GM23338 (cell line): Measurements from ENCODE around the gene ASB2. TPM values are rescaled to one million over a fixed set of nuclear protein-coding genes. Genes with fewer than 3 reads are reported as not detected.

Experiments
- ATAC-seq: fragments of 200-7000 bp; cut with Tn5 transposase; 3 replicates; pipeline ENCODE4 v1.9.1; 2020
- DNase-seq: peaks from one replicate; pipeline ENCODE4 v3.0.0-alpha.2; 2015; ENCODE audit warnings: low spot score
- H2AFZ ChIP-seq: fragments of 200-600 bp; sonication (generic); 2 replicates; pipeline ENCODE4 v1.8.0; 2016; ENCODE audit warnings: antibody characterized with exemption, mild to moderate bottlenecking, moderate library complexity
- H3F3A ChIP-seq: fragments of 200-600 bp; sonication (generic); replicated peaks from 2 replicates; pipeline ENCODE4 v1.8.0; 2017; ENCODE audit warnings: antibody characterized with exemption, mixed run types, low read depth
- H3K27ac ChIP-seq: fragments of 200-600 bp; sonication (generic); 2 replicates; pipeline ENCODE4 v1.6.1; 2016; ENCODE audit warnings: low read depth
- H3K27me3 ChIP-seq: fragments of 200-600 bp; sonication (generic); 2 replicates; pipeline ENCODE4 v1.8.0; 2016; ENCODE audit warnings: mild to moderate bottlenecking, mixed run types, moderate library complexity; ENCODE audit not compliant: insufficient read depth
- H3K36me3 ChIP-seq: fragments of 200-600 bp; sonication (generic); 2 replicates; pipeline ENCODE4 v1.8.0; 2016; ENCODE audit warnings: mild to moderate bottlenecking; ENCODE audit not compliant: insufficient read depth
- H3K4me1 ChIP-seq: fragments of 200-600 bp; sonication (generic); 2 replicates; pipeline ENCODE4 v1.8.0; 2016; ENCODE audit warnings: mild to moderate bottlenecking, moderate library complexity; ENCODE audit not compliant: insufficient read depth
- H3K4me2 ChIP-seq: fragments of 200-600 bp; sonication (generic); 2 replicates; pipeline ENCODE4 v1.7.1; 2017; ENCODE audit warnings: mixed run types
- H3K4me3 ChIP-seq: fragments of 200-600 bp; sonication (generic); 2 replicates; pipeline ENCODE4 v1.6.1; 2016; ENCODE audit warnings: mixed run types
- H3K79me2 ChIP-seq: fragments of 200-600 bp; sonication (generic); replicated peaks from 2 replicates; pipeline ENCODE4 v1.8.0; 2017; ENCODE audit warnings: mild to moderate bottlenecking; ENCODE audit not compliant: insufficient read depth
- H3K9me2 ChIP-seq: fragments of 200-600 bp; sonication (generic); 2 replicates; pipeline ENCODE4 v1.8.0; 2017; ENCODE audit not compliant: insufficient read depth
- H4K20me1 ChIP-seq: fragments of 200-600 bp; sonication (generic); replicated peaks from 2 replicates; pipeline ENCODE4 v1.8.0; 2017; ENCODE audit warnings: mild to moderate bottlenecking; ENCODE audit not compliant: insufficient read depth
- H3K27ac Mint-ChIP-seq: 2 replicates; pipeline ENCODE4 v1.8.0; 2020; ENCODE audit warnings: inconsistent platforms, mild to moderate bottlenecking, moderate library complexity, mixed read lengths
- H3K27me3 Mint-ChIP-seq: 3 replicates; pipeline ENCODE4 v1.8.0; 2022; ENCODE audit warnings: low read depth, mild to moderate bottlenecking, moderate library complexity, mixed read lengths, inconsistent platforms; ENCODE audit not compliant: insufficient read depth, poor library complexity
- H3K36me3 Mint-ChIP-seq: 3 replicates; pipeline ENCODE4 v1.8.0; 2021; ENCODE audit warnings: low read depth, mild to moderate bottlenecking, inconsistent platforms, moderate library complexity, mixed read lengths
- H3K4me1 Mint-ChIP-seq: 3 replicates; pipeline ENCODE4 v1.8.0; 2020; ENCODE audit warnings: mild to moderate bottlenecking, inconsistent platforms, mixed read lengths
- H3K4me3 Mint-ChIP-seq: 3 replicates; pipeline ENCODE4 v1.8.0; 2021; ENCODE audit warnings: moderate library complexity, mild to moderate bottlenecking, inconsistent platforms, mixed read lengths
- H3K9me3 Mint-ChIP-seq: 3 replicates; pipeline ENCODE4 v1.8.0; 2020; ENCODE audit warnings: moderate library complexity, mild to moderate bottlenecking, inconsistent platforms, mixed read lengths
- CREB1 ChIP-seq: fragments of 250-450 bp; sonication (Bioruptor Pico); IDR thresholded peaks from 2 replicates; pipeline ENCODE4 v1.5.0; 2020; ENCODE audit warnings: low read depth, mild to moderate bottlenecking, moderate library complexity
- CTCF ChIP-seq, 2 experiments: fragments of 200-600 bp in 1 of 2; sonication (generic) in 1 of 2; conservative IDR thresholded peaks; 2 replicates each; pipeline versions ENCODE4 v1.5.1 to v1.6.1; 2016 to 2017; ENCODE audit warnings: antibody characterized with exemption in 2 of 2, low read depth in 2 of 2, mild to moderate bottlenecking in 2 of 2, moderate library complexity in 1 of 2
- ETS1 ChIP-seq: IDR thresholded peaks from 2 replicates; pipeline ENCODE4 v1.6.1; 2016; ENCODE audit warnings: antibody characterized with exemption
- EZH2 ChIP-seq: fragments of 200-600 bp; sonication (generic); IDR thresholded peaks from one replicate; pipeline ENCODE4 v1.8.0; 2017; ENCODE audit warnings: antibody characterized with exemption, mild to moderate bottlenecking, low read depth; ENCODE audit not compliant: unreplicated experiment
- EZH2phosphoT487 ChIP-seq: fragments of 200-600 bp; sonication (generic); IDR thresholded peaks from one replicate; pipeline ENCODE4 v1.8.1; 2018; ENCODE audit warnings: antibody characterized with exemption; ENCODE audit not compliant: unreplicated experiment
- JUNB ChIP-seq: IDR thresholded peaks from one replicate; pipeline ENCODE4 v1.6.1; 2016; ENCODE audit warnings: antibody characterized with exemption; ENCODE audit not compliant: unreplicated experiment
- NANOG ChIP-seq: IDR thresholded peaks from 2 replicates; pipeline ENCODE4 v1.6.1; 2016; ENCODE audit warnings: antibody characterized with exemption, borderline replicate concordance
- POLR2AphosphoS5 ChIP-seq: IDR thresholded peaks from 2 replicates; pipeline ENCODE4 v1.6.1; 2016; ENCODE audit warnings: antibody characterized with exemption, low read depth
- REST ChIP-seq: IDR thresholded peaks from one replicate; pipeline ENCODE4 v1.6.1; 2018; ENCODE audit warnings: antibody characterized with exemption; ENCODE audit not compliant: unreplicated experiment
- STAT1 ChIP-seq: IDR thresholded peaks from one replicate; pipeline ENCODE4 v1.6.1; 2016; ENCODE audit warnings: antibody characterized with exemption; ENCODE audit not compliant: unreplicated experiment
- ZNF114 ChIP-seq: fragments of 250-450 bp; sonication (Bioruptor Pico); IDR thresholded peaks from 2 replicates; pipeline ENCODE4 v1.5.0; 2020; ENCODE audit warnings: mild to moderate bottlenecking, moderate library complexity
- ZNF331 ChIP-seq: fragments of 250-450 bp; sonication (Bioruptor Pico); IDR thresholded peaks from 2 replicates; pipeline ENCODE4 v1.5.0; 2020; ENCODE audit warnings: low read depth, mild to moderate bottlenecking, moderate library complexity
- polyA plus RNA-seq: library from polyadenylated mRNA; unstranded; fragments of >200 nt; fragmentation: Nextera tagmentation; extraction: Ambion mirVana; gene quantifications from 2 replicates; pipeline ENCODE4 v1.2.1, GENCODE V29; 2016
- total RNA-seq: library from RNA; depleted of rRNA; stranded (reverse); fragments of >200 nt; shearing (Covaris generic); gene quantifications from 2 replicates; pipeline ENCODE4 v1.2.3, GENCODE V29; 2014

The ASB2 gene
- total and polyA plus RNA-seq, 2 experiments from 2014 or later = 1.2 to 1.7 TPM

GRCh38 chr14:93972618-93973205 lies 3.7 kb downstream of the ASB2 start:
- Mint-ChIP-seq H3K27ac (no peak overlapping the region), H3K27me3 (peaks cover 9% of the 10 kb centered on the region), H3K4me1 (peaks cover 12% of the 10 kb centered on the region), H3K9me3 (no peaks in the 10 kb centered on the region), H3K36me3 (no peaks in the 10 kb centered on the region), H3K4me3 (no peak overlapping the region)
- H4K20me1 ChIP-seq = no peaks in the 10 kb centered on the region
- no peaks in the 10 kb centered on the region for H3K79me2 ChIP-seq
- no peaks in the 10 kb centered on the region for H3K27me3 ChIP-seq
- H3F3A ChIP-seq = no peaks in the 10 kb centered on the region
- H2AFZ ChIP-seq = no peak overlapping the region
- H3K4me1 ChIP-seq = no peaks in the 10 kb centered on the region; the same call in 1 of the 2 replicates
- H3K4me3 ChIP-seq = no peak overlapping the region
- DNase-seq = no peak
- TF ChIP-seq ETS1 (no peak), ZNF114 (no peak), CREB1 (CRISPR knock-in tag) (no peak), EZH2phosphoT487 (no peak), CTCF (conservative IDR thresholded peaks at IDR 0.05; ENCODE audit: low read depth in 2 of 2) (no peak), STAT1 (no peak)
- no peaks in the 10 kb centered on the region for H3K9me2 ChIP-seq
- H3K27ac ChIP-seq = no peak overlapping the region
- ATAC-seq = no peak
- no peak overlapping the region for H3K4me2 ChIP-seq
- no peaks in the 10 kb centered on the region for H3K36me3 ChIP-seq

- Histone ChIP-seq H3K4me2 (no peak overlapping the region), H3K4me3 (no peak overlapping the region), H3K79me2 (no peaks in the 10 kb centered on the region), H3F3A (no peaks in the 10 kb centered on the region), H3K36me3 (no peaks in the 10 kb centered on the region), H3K27me3 (no peaks in the 10 kb centered on the region), H4K20me1 (no peaks in the 10 kb centered on the region), H3K4me1 (no peaks in the 10 kb centered on the region; the same call in 1 of the 2 replicates), H3K9me2 (no peaks in the 10 kb centered on the region), H2AFZ (no peak overlapping the region), H3K27ac (no peak overlapping the region)
- peaks cover 10% of the 10 kb centered on the region for H3K4me1 Mint-ChIP-seq
- DNase-seq = no peak
- H3K9me3 Mint-ChIP-seq = no peaks in the 10 kb centered on the region
- H3K36me3 Mint-ChIP-seq = no peaks in the 10 kb centered on the region
- peaks cover 7% of the 10 kb centered on the region for H3K27me3 Mint-ChIP-seq
- no peak overlapping the region for H3K4me3 Mint-ChIP-seq
- no peak for TF ChIP-seq REST
- TF ChIP-seq CTCF (conservative IDR thresholded peaks at IDR 0.05; ENCODE audit: low read depth in 2 of 2) = no peak
- TF ChIP-seq CREB1 (CRISPR knock-in tag) = no peak
- TF ChIP-seq ZNF114 = no peak
- no peak for TF ChIP-seq NANOG
- no peak for TF ChIP-seq POLR2AphosphoS5
- TF ChIP-seq JUNB = no peak
- no peak for TF ChIP-seq EZH2
- no peak for TF ChIP-seq ETS1
- TF ChIP-seq ZNF331 (CRISPR knock-in tag) = no peak
- no peak for ATAC-seq
- H3K27ac Mint-ChIP-seq = no peak overlapping the region
Measured at GRCh38 chr14:93971635-93972027, 4.7 kb downstream of the ASB2 start.
